Spinal cord (tissue), 10 donors: ENCODE results near the gene CPS1. TPM values are rescaled to one million over a fixed set of nuclear protein-coding genes. Genes with fewer than 3 reads are reported as not detected.

ENCODE experiments used
- DNase-seq, 6 donors: peaks; one replicate each; pipeline versions ENCODE4 v3.0.0 to v3.0.0-alpha.2; 2013 to 2015; ENCODE audit warnings: low spot score in 6 of 6, low read depth in 4 of 6
- H3K27ac ChIP-seq: one replicate; pipeline ENCODE4 v1.5.1; 2013; ENCODE audit warnings: low read depth, low read length, control low read depth
- H3K27me3 ChIP-seq: one replicate; pipeline ENCODE4 v1.6.1; 2013; ENCODE audit warnings: low read length; ENCODE audit not compliant: control insufficient read depth, insufficient read depth
- H3K36me3 ChIP-seq: one replicate; pipeline ENCODE4 v1.6.1; 2013; ENCODE audit warnings: low read length; ENCODE audit not compliant: control insufficient read depth, insufficient read depth
- H3K4me1 ChIP-seq: one replicate; pipeline ENCODE4 v1.6.1; 2013; ENCODE audit warnings: low read length; ENCODE audit not compliant: control insufficient read depth, insufficient read depth
- H3K4me3 ChIP-seq: one replicate; pipeline ENCODE4 v1.5.1; 2013; ENCODE audit warnings: low read depth, low read length, control low read depth
- H3K9me3 ChIP-seq: one replicate; pipeline ENCODE4 v1.6.1; 2013; ENCODE audit warnings: low read length; ENCODE audit not compliant: control insufficient read depth, insufficient read depth
- WGBS: methylation state at CpG from one replicate; pipeline ENCODE4 v1.1.5; 2013; ENCODE audit warnings: missing lambda C conversion rate; ENCODE audit not compliant: insufficient coverage; 5-methylcytosine and 5-hydroxymethylcytosine counted together
- polyA plus RNA-seq, 2 donors: library from polyadenylated mRNA; unstranded; fragments of 120-200 nt; gene quantifications; one replicate each; pipeline ENCODE4 v1.2.1, GENCODE V29; 2013; ENCODE audit not compliant: insufficient read length in 2 of 2
- total RNA-seq, 2 donors: library from RNA; depleted of rRNA in 1 of 2; stranded (reverse); fragments of 120-200 nt in 1 of 2; fragments of >200 nt in 1 of 2; gene quantifications; one replicate each; pipeline versions ENCODE4 v1.2.3 to v1.2.4, GENCODE V29; 2013 to 2014
- donor health status: healthy.

Gene CPS1
- total and polyA plus RNA-seq, 4 donors, result 3.0 to 15.6 (median 5.8) TPM

GRCh38 chr2:210531482-210531881 lies 24.9 kb upstream of the CPS1 start:
- WGBS, result 100% methylated on average over 1 of the region's 3 CpGs
- DNase-seq, result no peak
- no peaks in the 10 kb centered on the region for H3K9me3 ChIP-seq

GRCh38 chr2:210533389-210533788 lies 23.0 kb upstream of the CPS1 start:
- H3K4me3 ChIP-seq, result no peak overlapping the region
- H3K9me3 ChIP-seq, result no peaks in the 10 kb centered on the region
- H3K4me1 ChIP-seq, result no peaks in the 10 kb centered on the region
- no peak overlapping the region for H3K27ac ChIP-seq
- no CpG with 5 or more reads among the region's 2 CpGs for WGBS
- no peaks in the 10 kb centered on the region for H3K36me3 ChIP-seq
- no peaks in the 10 kb centered on the region for H3K27me3 ChIP-seq
- DNase-seq, result no peak

More at GRCh38 chr2:210531482-210531881, 24.9 kb upstream of the CPS1 start:
- no peaks in the 10 kb centered on the region for H3K27me3 ChIP-seq
- no peak overlapping the region for H3K27ac ChIP-seq
- H3K36me3 ChIP-seq, result no peaks in the 10 kb centered on the region
- no peaks in the 10 kb centered on the region for H3K4me1 ChIP-seq
- no peak overlapping the region for H3K4me3 ChIP-seq

GRCh38 chr2:210534879-210535278 lies 21.5 kb upstream of the CPS1 start:
- DNase-seq, result no peak
- 88% methylated on average over 1 of the region's 1 CpG for WGBS
- Histone ChIP-seq H3K9me3 (no peaks in the 10 kb centered on the region), H3K4me1 (no peaks in the 10 kb centered on the region), H3K27me3 (no peaks in the 10 kb centered on the region), H3K27ac (no peak overlapping the region), H3K36me3 (no peaks in the 10 kb centered on the region), H3K4me3 (no peak overlapping the region)

- H3K9me3 ChIP-seq, result no peaks in the 10 kb centered on the region
- H3K36me3 ChIP-seq, result no peaks in the 10 kb centered on the region
- H3K4me3 ChIP-seq, result no peak overlapping the region
- no CpG with 5 or more reads among the region's 2 CpGs for WGBS
- H3K27ac ChIP-seq, result no peak overlapping the region
- H3K27me3 ChIP-seq, result no peaks in the 10 kb centered on the region
- DNase-seq, result no peak
- H3K4me1 ChIP-seq, result no peaks in the 10 kb centered on the region
These were observed 19.3 kb upstream of the CPS1 start for GRCh38 chr2:210536973-210537650.

- Histone ChIP-seq H3K36me3 (no peaks in the 10 kb centered on the region), H3K4me3 (no peak overlapping the region), H3K27me3 (no peaks in the 10 kb centered on the region), H3K4me1 (no peaks in the 10 kb centered on the region), H3K27ac (no peak overlapping the region), H3K9me3 (no peaks in the 10 kb centered on the region)
- DNase-seq, result no peak
- no CpG with 5 or more reads among the region's 2 CpGs for WGBS
These were observed 17.4 kb upstream of the CPS1 start for GRCh38 chr2:210539035-210539434.

- no peaks in the 10 kb centered on the region for H3K4me1 ChIP-seq
- no CpG with 5 or more reads among the region's 5 CpGs for WGBS
- no peak overlapping the region for H3K4me3 ChIP-seq
- H3K27me3 ChIP-seq, result no peaks in the 10 kb centered on the region
- no peaks in the 10 kb centered on the region for H3K36me3 ChIP-seq
- DNase-seq, result no peak
- no peaks in the 10 kb centered on the region for H3K9me3 ChIP-seq
- no peak overlapping the region for H3K27ac ChIP-seq
These were observed 16.6 kb upstream of the CPS1 start for GRCh38 chr2:210539578-210540416.

- no peak overlapping the region for H3K4me3 ChIP-seq
- no peaks in the 10 kb centered on the region for H3K9me3 ChIP-seq
- no peaks in the 10 kb centered on the region for H3K4me1 ChIP-seq
- no peak for DNase-seq
- no CpG with 5 or more reads among the region's 4 CpGs for WGBS
- no peaks in the 10 kb centered on the region for H3K36me3 ChIP-seq
- H3K27me3 ChIP-seq, result no peaks in the 10 kb centered on the region
- H3K27ac ChIP-seq, result no peak overlapping the region
These were observed 15.9 kb upstream of the CPS1 start for GRCh38 chr2:210540471-210540870.

- Histone ChIP-seq H3K27ac (no peak overlapping the region), H3K4me1 (no peaks in the 10 kb centered on the region)
These were observed 15.5 kb upstream of the CPS1 start for GRCh38 chr2:210540900-210541289.

GRCh38 chr2:210541290-210541902 lies 15.0 kb upstream of the CPS1 start:
- Histone ChIP-seq H3K4me3 (no peak overlapping the region), H3K27ac (no peak overlapping the region), H3K27me3 (no peaks in the 10 kb centered on the region), H3K36me3 (no peaks in the 10 kb centered on the region), H3K4me1 (no peaks in the 10 kb centered on the region), H3K9me3 (no peaks in the 10 kb centered on the region)
- WGBS, result 80% methylated on average over 1 of the region's 3 CpGs
- peak in 2 of 6 donors; percentile 7 to 61 for DNase-seq

More at GRCh38 chr2:210540900-210541289, 15.5 kb upstream of the CPS1 start:
- no CpG with 5 or more reads among the region's 2 CpGs for WGBS
- H3K4me3 ChIP-seq, result no peak overlapping the region
- H3K9me3 ChIP-seq, result no peaks in the 10 kb centered on the region
- H3K36me3 ChIP-seq, result no peaks in the 10 kb centered on the region
- no peak for DNase-seq
- H3K27me3 ChIP-seq, result no peaks in the 10 kb centered on the region
